GM12892 (cell line): ENCODE results near the gene FAM13A.

Source experiments
- POLR2A ChIP-seq: IDR thresholded peaks from 2 replicates; pipeline ENCODE4 v1.6.1; 2011; ENCODE audit warnings: low read depth, low read length, control low read depth
- TAF1 ChIP-seq: IDR thresholded peaks from 2 replicates; pipeline ENCODE4 v1.6.1; 2011; ENCODE audit warnings: low read depth, mild to moderate bottlenecking, control low read depth, low read length, borderline replicate concordance

GRCh38 chr4:88809101-88809500 is 247.9 kb downstream of the FAM13A start:
- TF ChIP-seq POLR2A, result no peak
- TF ChIP-seq TAF1, result no peak
